ENCODE data around the gene OR5P2.

GRCh38 chr11:7796842-7797241 lies at the start of gene OR5P2:
- TF ChIP-seq EZH2 (IDR thresholded peaks at IDR 0.05; ENCODE audit: insufficient read depth, low read length) (no peak), CTCF (IDR thresholded peaks at IDR 0.05; ENCODE audit: insufficient read depth, low read depth, low read length) (no peak)

All from astrocyte (in vitro differentiated cells and primary cell).